H1 (cell line): ENCODE results near the gene CTBP2. TPM values are rescaled to one million over a fixed set of nuclear protein-coding genes. Genes with fewer than 3 reads are reported as not detected.

ENCODE experiments used
- GTF2F1 ChIP-seq: IDR thresholded peaks from 2 replicates; pipeline ENCODE4 v1.6.1; 2012; ENCODE audit warnings: low read depth, low read length, improper control_type of control experiment, borderline replicate concordance
- HDAC2 ChIP-seq, 2 experiments: fragments of 300-600 bp in 1 of 2; sonication (generic) in 1 of 2; IDR thresholded peaks; 2 replicates each; pipeline ENCODE4 v1.6.1; 2011 to 2012; ENCODE audit warnings: low read depth in 2 of 2, low read length in 2 of 2, mild to moderate bottlenecking in 2 of 2, moderate library complexity in 2 of 2, borderline replicate concordance in 1 of 2, inconsistent platforms in 1 of 2
- JUN ChIP-seq: IDR thresholded peaks from 2 replicates; pipeline ENCODE4 v1.6.1; 2011; ENCODE audit warnings: low read depth, mild to moderate bottlenecking, improper control_type of control experiment, low read length
- KDM1A ChIP-seq: fragments of 200-600, 300-600 bp; sonication (generic); IDR thresholded peaks from 2 replicates; pipeline ENCODE4 v1.7.1; 2016; ENCODE audit warnings: mild to moderate bottlenecking, low read length, borderline replicate concordance
- KDM5A ChIP-seq: fragments of 200-600 bp; IDR thresholded peaks from 2 replicates; pipeline ENCODE4 v1.7.1; 2012; ENCODE audit warnings: mild to moderate bottlenecking, low read length, inconsistent platforms, mixed read lengths
- NRF1 ChIP-seq: IDR thresholded peaks from 2 replicates; pipeline ENCODE4 v1.6.1; 2011; ENCODE audit warnings: mild to moderate bottlenecking, low read depth, low read length, improper control_type of control experiment
- PHF8 ChIP-seq: fragments of 200-600 bp; sonication (generic); conservative IDR thresholded peaks from 2 replicates; pipeline ENCODE4 v1.7.1; 2012; ENCODE audit warnings: low read depth, mild to moderate bottlenecking, inconsistent platforms, low read length, moderate library complexity
- POLR2AphosphoS5 ChIP-seq: IDR thresholded peaks from 2 replicates; pipeline ENCODE4 v1.6.1; 2011; ENCODE audit warnings: low read depth, low read length
- RFX5 ChIP-seq: IDR thresholded peaks from 2 replicates; pipeline ENCODE4 v1.6.1; 2011; ENCODE audit warnings: low read depth, low read length, improper control_type of control experiment, borderline replicate concordance
- RXRA ChIP-seq: IDR thresholded peaks from 2 replicates; pipeline ENCODE4 v1.6.1; 2011; ENCODE audit warnings: low read depth, mild to moderate bottlenecking, low read length, moderate library complexity; ENCODE audit not compliant: insufficient read depth
- SIRT6 ChIP-seq: IDR thresholded peaks from one replicate; pipeline ENCODE4 v1.7.1; 2012; ENCODE audit warnings: low read length, inconsistent platforms
- SIX5 ChIP-seq: IDR thresholded peaks from 2 replicates; pipeline ENCODE4 v1.6.1; 2011; ENCODE audit warnings: mild to moderate bottlenecking, low read depth, low read length
- SUZ12 ChIP-seq: fragments of 200-600 bp; sonication (generic); IDR thresholded peaks from 2 replicates; pipeline ENCODE4 v1.6.1; 2012; ENCODE audit warnings: mild to moderate bottlenecking, inconsistent platforms, low read length, moderate library complexity, mixed read lengths
- TBP ChIP-seq: IDR thresholded peaks from 2 replicates; pipeline ENCODE4 v1.6.1; 2011; ENCODE audit warnings: low read depth, low read length, improper control_type of control experiment
- TCF12 ChIP-seq: IDR thresholded peaks from 2 replicates; pipeline ENCODE4 v1.6.1; 2011; ENCODE audit warnings: low read depth, mild to moderate bottlenecking, low read length
- polyA plus RNA-seq, 7 experiments: library from polyadenylated mRNA; depleted of rRNA in 3 of 7; stranded (reverse) in 5 of 7; unstranded in 2 of 7; fragments of >200 nt in 5 of 7; fragments of 200-250 nt in 2 of 7; gene quantifications; 1 replicate in 5 of 7; 2 replicates in 1 of 7; 4 replicates in 1 of 7; pipeline versions ENCODE4 v1.2.1 to v1.2.3, GENCODE V29; 2011 to 2013; ENCODE audit warnings: missing spikeins in 2 of 7, mixed read lengths in 2 of 7
- total RNA-seq: library from RNA; stranded (reverse); fragmentation: NEBNext Ultra II Directional; extraction: Animal tissue kit (Norgen Biotek cat#: 25700); gene quantifications from 2 replicates; pipeline ENCODE4 v1.2.1, GENCODE V29; 2021
- TF ChIP-seq, protein P1 (sequence below): IDR thresholded peaks from 2 replicates; pipeline ENCODE4 v1.6.1; 2011; ENCODE audit warnings: low read depth, mild to moderate bottlenecking, low read length; ENCODE audit not compliant: insufficient read depth
- TF ChIP-seq, protein P2 (sequence below): IDR thresholded peaks from 2 replicates; pipeline ENCODE4 v1.6.1; 2012; ENCODE audit warnings: inconsistent platforms
- TF ChIP-seq, protein P3 (sequence below): IDR thresholded peaks from 2 replicates; pipeline ENCODE4 v1.6.1; 2012; ENCODE audit warnings: inconsistent platforms
- TF ChIP-seq, protein P4 (sequence below), 3 experiments: IDR thresholded peaks; 1 replicate in 2 of 3; 2 replicates in 1 of 3; pipeline versions ENCODE4 v1.5.1 to v1.6.1; 2011; ENCODE audit warnings: low read length in 3 of 3, mild to moderate bottlenecking in 3 of 3, inconsistent platforms in 2 of 3, low read depth in 1 of 3, moderate library complexity in 1 of 3; ENCODE audit not compliant: insufficient read depth in 1 of 3; ENCODE audit errors: control extremely low read depth in 1 of 3

The CTBP2 gene
- total and polyA plus RNA-seq, 2 of the 8 experiments (the other 6 are each of a cell fraction or from before 2014, with no cell fraction given) = 208 to 221 TPM

DNA sequence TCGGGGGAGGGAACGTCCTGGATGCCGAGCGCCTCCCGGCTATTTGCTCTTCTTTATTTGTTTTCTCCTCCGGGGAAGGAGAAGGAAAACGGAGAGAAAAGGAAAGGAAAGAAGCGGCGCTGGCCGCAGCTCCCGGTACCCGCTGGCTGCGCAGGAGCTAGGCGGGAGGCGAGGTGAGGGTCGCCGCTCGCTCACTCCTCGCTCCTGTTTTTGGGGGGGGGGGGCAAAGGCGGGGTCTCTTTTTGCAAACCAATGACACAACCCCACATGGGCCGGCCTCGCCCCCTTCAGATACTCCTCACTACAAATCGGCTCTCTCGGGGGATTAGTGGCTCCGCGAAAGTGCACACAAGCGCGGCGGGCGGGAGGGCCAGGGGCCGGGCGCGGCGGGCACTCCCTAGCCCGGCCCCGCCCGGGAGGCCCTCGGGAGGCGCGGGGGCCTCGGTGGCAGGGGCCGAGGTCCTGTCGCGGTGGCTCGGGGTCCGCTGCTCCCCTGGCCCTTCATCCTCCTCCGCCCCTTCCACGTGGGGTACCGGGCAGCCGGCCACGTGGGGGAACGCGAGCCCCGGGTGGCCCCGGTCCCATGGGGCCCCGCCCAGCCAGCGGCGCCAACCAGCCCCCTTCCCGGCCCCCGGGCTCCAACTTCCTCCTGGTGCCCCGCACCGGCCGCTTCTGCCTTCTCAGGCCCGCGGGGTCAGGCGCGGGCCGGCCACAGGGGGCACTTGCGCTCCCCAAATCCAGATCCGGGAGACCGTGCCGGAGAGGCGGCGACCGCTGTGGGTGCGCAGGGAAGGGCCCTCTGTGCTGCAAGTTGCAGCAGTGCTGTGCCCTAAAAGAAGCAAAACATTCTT is 718 bp upstream of the CTBP2 start (continued):
- 0 out of 4 replicates have a peak, but pooled peaks of 1 of the 2 experiments have one; percentile 58 for TF ChIP-seq HDAC2 (IDR thresholded peaks at IDR 0.05; ENCODE audit: borderline replicate concordance in 1 of 2, low read depth in 2 of 2, low read length in 2 of 2)
- no peak for TF ChIP-seq SIRT6
- TF ChIP-seq SIX5 = no peak
- TF ChIP-seq, protein P1, sequence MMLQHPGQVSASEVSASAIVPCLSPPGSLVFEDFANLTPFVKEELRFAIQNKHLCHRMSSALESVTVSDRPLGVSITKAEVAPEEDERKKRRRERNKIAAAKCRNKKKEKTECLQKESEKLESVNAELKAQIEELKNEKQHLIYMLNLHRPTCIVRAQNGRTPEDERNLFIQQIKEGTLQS = no peak
- TF ChIP-seq KDM1A = no peak
- TF ChIP-seq, protein P2, sequence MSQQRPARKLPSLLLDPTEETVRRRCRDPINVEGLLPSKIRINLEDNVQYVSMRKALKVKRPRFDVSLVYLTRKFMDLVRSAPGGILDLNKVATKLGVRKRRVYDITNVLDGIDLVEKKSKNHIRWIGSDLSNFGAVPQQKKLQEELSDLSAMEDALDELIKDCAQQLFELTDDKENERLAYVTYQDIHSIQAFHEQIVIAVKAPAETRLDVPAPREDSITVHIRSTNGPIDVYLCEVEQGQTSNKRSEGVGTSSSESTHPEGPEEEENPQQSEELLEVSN = no peak
- 0 out of 2 replicates have a peak, but pooled peaks have one; percentile 25 for TF ChIP-seq PHF8
- TF ChIP-seq, protein P3, sequence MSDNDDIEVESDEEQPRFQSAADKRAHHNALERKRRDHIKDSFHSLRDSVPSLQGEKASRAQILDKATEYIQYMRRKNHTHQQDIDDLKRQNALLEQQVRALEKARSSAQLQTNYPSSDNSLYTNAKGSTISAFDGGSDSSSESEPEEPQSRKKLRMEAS = peak; percentile 56
- TF ChIP-seq, protein P4, sequence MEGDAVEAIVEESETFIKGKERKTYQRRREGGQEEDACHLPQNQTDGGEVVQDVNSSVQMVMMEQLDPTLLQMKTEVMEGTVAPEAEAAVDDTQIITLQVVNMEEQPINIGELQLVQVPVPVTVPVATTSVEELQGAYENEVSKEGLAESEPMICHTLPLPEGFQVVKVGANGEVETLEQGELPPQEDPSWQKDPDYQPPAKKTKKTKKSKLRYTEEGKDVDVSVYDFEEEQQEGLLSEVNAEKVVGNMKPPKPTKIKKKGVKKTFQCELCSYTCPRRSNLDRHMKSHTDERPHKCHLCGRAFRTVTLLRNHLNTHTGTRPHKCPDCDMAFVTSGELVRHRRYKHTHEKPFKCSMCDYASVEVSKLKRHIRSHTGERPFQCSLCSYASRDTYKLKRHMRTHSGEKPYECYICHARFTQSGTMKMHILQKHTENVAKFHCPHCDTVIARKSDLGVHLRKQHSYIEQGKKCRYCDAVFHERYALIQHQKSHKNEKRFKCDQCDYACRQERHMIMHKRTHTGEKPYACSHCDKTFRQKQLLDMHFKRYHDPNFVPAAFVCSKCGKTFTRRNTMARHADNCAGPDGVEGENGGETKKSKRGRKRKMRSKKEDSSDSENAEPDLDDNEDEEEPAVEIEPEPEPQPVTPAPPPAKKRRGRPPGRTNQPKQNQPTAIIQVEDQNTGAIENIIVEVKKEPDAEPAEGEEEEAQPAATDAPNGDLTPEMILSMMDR (IDR thresholded peaks at IDR 0.05; ENCODE audit: control extremely low read depth in 1 of 3, insufficient read depth in 1 of 3, low read depth in 1 of 3, low read length in 3 of 3) = peak; percentile 47 to 62 (median 54)
- no peak for TF ChIP-seq KDM5A
- TF ChIP-seq RXRA = 0 out of 2 replicates have a peak, but pooled peaks have one; percentile 20
- no peak for TF ChIP-seq RFX5
- TF ChIP-seq GTF2F1 = no peak
- 0 out of 2 replicates have a peak, but pooled peaks have one; percentile 9 for TF ChIP-seq TCF12
- no peak for TF ChIP-seq POLR2AphosphoS5
- no peak for TF ChIP-seq SUZ12
- TF ChIP-seq JUN = no peak
- no peak for TF ChIP-seq NRF1
- peak; percentile 70 for TF ChIP-seq TBP
